Measurements from ENCODE around the gene IFRD1.
"Not testable (repeated sequence)": the region's sequence is repeated elsewhere in the genome, so short reads cannot be mapped to it uniquely, and the experiment has no call there.

IFRD1 gene

GRCh38 chr7:112446431-112446830 is 3.8 kb upstream of the IFRD1 start:
- Histone ChIP-seq H3K9ac (ENCODE audit: low read depth, low read length) (no peak overlapping the region), H3K9me3 (replicated peaks; ENCODE audit: low read length) (no peaks in the 10 kb centered on the region), H3K4me2 (ENCODE audit: low read length) (no peak overlapping the region), H3K4me3 (ENCODE audit: low read length) (no peak overlapping the region), H3K27me3 (ENCODE audit: control insufficient read depth, insufficient read depth, low read length) (no peaks in the 10 kb centered on the region), H3K4me1 (ENCODE audit: control insufficient read depth, insufficient read depth, low read length) (peaks cover 11% of the 10 kb centered on the region), H3K36me3 (ENCODE audit: insufficient read depth, low read length) (no peaks in the 10 kb centered on the region)

DNA sequence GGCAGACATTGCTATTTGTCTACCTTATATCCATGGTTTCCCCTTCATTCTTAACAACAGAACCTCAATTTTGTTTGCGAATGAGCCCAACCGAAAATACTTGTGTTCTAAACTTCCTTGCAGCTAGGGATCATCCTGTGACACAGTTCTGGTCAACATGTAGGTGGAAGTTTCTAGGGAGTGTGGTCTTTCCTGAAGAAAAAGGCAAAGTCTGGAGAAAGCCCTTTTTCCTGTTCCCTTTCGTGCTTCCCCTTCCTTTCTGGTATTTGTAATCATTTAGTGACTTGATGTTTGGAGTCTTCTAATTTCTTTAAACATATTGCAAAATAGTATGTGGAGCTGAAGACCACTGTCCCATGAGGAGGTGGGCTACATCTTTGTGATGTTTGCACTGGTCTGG is 2.9 kb upstream of the IFRD1 start:
- Histone ChIP-seq H3K36me3 (ENCODE audit: insufficient read depth, low read length) (no peaks in the 10 kb centered on the region), H3K4me2 (ENCODE audit: low read length) (no peak overlapping the region), H3K9me3 (replicated peaks; ENCODE audit: low read length) (no peaks in the 10 kb centered on the region), H3K9ac (ENCODE audit: low read depth, low read length) (no peak overlapping the region), H3K4me3 (ENCODE audit: low read length) (no peak overlapping the region), H3K4me1 (ENCODE audit: control insufficient read depth, insufficient read depth, low read length) (peaks cover 11% of the 10 kb centered on the region), H3K27me3 (ENCODE audit: control insufficient read depth, insufficient read depth, low read length) (no peaks in the 10 kb centered on the region)

DNA sequence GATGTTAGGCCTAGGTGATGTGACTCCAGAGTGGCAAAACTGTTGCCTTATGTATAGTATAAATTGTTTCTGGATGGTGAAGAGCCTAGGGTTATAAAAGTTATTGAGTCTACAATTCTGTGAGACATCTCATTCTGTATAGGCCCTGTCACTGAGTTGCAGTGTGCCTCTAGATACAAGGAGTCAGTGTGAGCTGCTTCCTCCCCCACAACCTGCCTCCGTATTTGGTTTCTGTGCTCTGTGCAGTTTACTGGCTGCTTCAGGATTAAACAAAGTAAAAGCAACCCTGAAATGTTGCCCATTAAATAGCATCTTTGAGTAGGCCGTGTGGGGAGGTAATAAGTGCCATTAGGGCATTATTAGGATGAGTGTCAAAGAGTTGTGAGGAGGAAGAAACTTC is 1.9 kb upstream of the IFRD1 start:
- Histone ChIP-seq H3K9me3 (replicated peaks; ENCODE audit: low read length) (no peaks in the 10 kb centered on the region), H3K4me1 (ENCODE audit: control insufficient read depth, insufficient read depth, low read length) (peaks cover 21% of the 10 kb centered on the region)

GRCh38 chr7:112448891-112449290 is 1.4 kb upstream of the IFRD1 start:
- no peaks in the 10 kb centered on the region for H3K27me3 ChIP-seq (ENCODE audit: control insufficient read depth, insufficient read depth, low read length)
- H3K36me3 ChIP-seq (ENCODE audit: insufficient read depth, low read length): no peaks in the 10 kb centered on the region
- H3K4me1 ChIP-seq (ENCODE audit: control insufficient read depth, insufficient read depth, low read length): peaks cover 25% of the 10 kb centered on the region
- H3K4me3 ChIP-seq (ENCODE audit: low read length): no peak overlapping the region
- H3K4me2 ChIP-seq (ENCODE audit: low read length): no peak overlapping the region
- no peaks in the 10 kb centered on the region for H3K9me3 ChIP-seq (replicated peaks; ENCODE audit: low read length)
- no peak overlapping the region for H3K9ac ChIP-seq (ENCODE audit: low read depth, low read length)

More for the DNA sequence above, 1.9 kb upstream of the IFRD1 start:
- Histone ChIP-seq H3K27me3 (ENCODE audit: control insufficient read depth, insufficient read depth, low read length) (no peaks in the 10 kb centered on the region), H3K4me3 (ENCODE audit: low read length) (no peak overlapping the region), H3K36me3 (ENCODE audit: insufficient read depth, low read length) (no peaks in the 10 kb centered on the region), H3K9ac (ENCODE audit: low read depth, low read length) (no peak overlapping the region), H3K4me2 (ENCODE audit: low read length) (no peak overlapping the region)

DNA sequence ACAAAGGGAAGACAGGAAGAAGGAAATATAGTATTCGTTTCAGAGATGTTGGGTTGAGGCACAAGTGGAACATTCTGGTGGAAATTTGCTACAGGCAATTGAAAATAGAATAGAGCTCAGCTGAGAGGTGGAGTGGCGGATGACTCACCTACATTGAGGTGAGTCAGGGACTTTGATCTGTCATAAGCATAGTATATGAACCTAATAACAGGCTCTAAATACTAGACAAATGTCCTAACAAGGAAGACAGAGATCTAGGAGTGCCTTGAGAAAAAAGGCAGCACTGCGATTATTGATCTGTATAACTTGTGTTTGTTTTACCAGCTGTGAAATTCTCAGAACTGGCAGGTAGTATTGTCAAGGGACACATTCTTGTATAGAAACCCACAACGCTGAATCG is 907 bp upstream of the IFRD1 start:
- peak overlapping the region; percentile 94 for H3K4me3 ChIP-seq (ENCODE audit: low read length)
- no peaks in the 10 kb centered on the region for H3K9me3 ChIP-seq (replicated peaks; ENCODE audit: low read length)
- peak overlapping the region; percentile 87 for H3K4me2 ChIP-seq (ENCODE audit: low read length)
- no peaks in the 10 kb centered on the region for H3K36me3 ChIP-seq (ENCODE audit: insufficient read depth, low read length)
- peaks cover 30% of the 10 kb centered on the region for H3K4me1 ChIP-seq (ENCODE audit: control insufficient read depth, insufficient read depth, low read length)
- no peaks in the 10 kb centered on the region for H3K27me3 ChIP-seq (ENCODE audit: control insufficient read depth, insufficient read depth, low read length)
- H3K9ac ChIP-seq (ENCODE audit: low read depth, low read length): peak overlapping the region; percentile 98

- peaks cover 6% of the 10 kb centered on the region for H3K36me3 ChIP-seq (ENCODE audit: insufficient read depth, low read length)
- H3K9me3 ChIP-seq (replicated peaks; ENCODE audit: low read length): no peaks in the 10 kb centered on the region
- H3K27me3 ChIP-seq (ENCODE audit: control insufficient read depth, insufficient read depth, low read length): no peaks in the 10 kb centered on the region
- H3K4me3 ChIP-seq (ENCODE audit: low read length): peak overlapping the region; percentile 94
- H3K9ac ChIP-seq (ENCODE audit: low read depth, low read length): peak overlapping the region; percentile 98
- H3K4me1 ChIP-seq (ENCODE audit: control insufficient read depth, insufficient read depth, low read length): peaks cover 32% of the 10 kb centered on the region
- peak overlapping the region; percentile 91 for H3K4me2 ChIP-seq (ENCODE audit: low read length)
Observed at GRCh38 chr7:112450807-112451761, 824 bp downstream of the IFRD1 start.

DNA sequence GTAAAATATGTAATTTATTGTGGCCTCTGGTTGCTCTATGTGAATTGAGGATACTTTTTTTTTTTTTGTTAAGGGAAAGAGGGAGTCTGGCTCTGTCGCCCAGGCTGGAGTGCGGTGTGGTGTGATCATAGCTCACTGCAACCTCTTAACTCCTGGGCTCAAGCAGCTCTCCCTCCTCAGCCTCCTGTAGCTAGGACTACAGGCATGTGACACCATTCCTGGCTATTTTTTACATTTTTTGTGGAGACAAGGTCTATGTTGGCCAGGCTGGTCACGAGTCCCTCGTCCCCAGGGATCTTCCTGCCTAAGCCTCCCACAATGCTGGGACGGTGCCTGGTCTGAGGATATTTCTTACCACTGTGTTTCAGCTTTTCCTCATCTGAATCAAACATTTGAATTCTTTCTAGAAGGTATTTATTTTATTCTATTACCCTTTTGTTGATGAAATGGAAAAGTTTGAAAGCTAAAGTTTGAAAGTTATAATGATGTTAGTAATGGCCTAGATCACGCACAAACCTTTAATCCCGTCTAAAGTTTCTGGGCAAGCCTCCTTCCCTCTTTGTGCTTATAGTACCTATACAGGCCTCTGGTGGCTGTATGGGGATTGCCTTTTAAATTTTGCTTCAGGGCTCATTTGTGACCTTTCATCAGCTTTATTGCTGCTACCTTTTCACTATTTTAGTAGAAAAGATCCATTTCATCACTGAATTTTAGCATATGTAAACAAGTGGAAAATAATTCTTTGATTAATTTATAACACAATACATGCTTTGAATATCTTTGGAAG is 2.0 kb downstream of the IFRD1 start:
- Histone ChIP-seq H3K9me3 (replicated peaks; ENCODE audit: low read length) (no peaks in the 10 kb centered on the region), H3K4me1 (ENCODE audit: control insufficient read depth, insufficient read depth, low read length) (peaks cover 32% of the 10 kb centered on the region), H3K4me2 (ENCODE audit: low read length) (peak overlapping the region; percentile 91), H3K27me3 (ENCODE audit: control insufficient read depth, insufficient read depth, low read length) (no peaks in the 10 kb centered on the region), H3K4me3 (ENCODE audit: low read length) (peak overlapping the region; percentile 94), H3K36me3 (ENCODE audit: insufficient read depth, low read length) (peaks cover 16% of the 10 kb centered on the region), H3K9ac (ENCODE audit: low read depth, low read length) (peak overlapping the region; percentile 98)

GRCh38 chr7:112453505-112454171 is 3.4 kb downstream of the IFRD1 start:
- peak overlapping the region; percentile 94 for H3K4me3 ChIP-seq (ENCODE audit: low read length)
- H3K4me2 ChIP-seq (ENCODE audit: low read length): peak overlapping the region; percentile 91
- H3K9me3 ChIP-seq (replicated peaks; ENCODE audit: low read length): no peaks in the 10 kb centered on the region
- peaks cover 32% of the 10 kb centered on the region for H3K4me1 ChIP-seq (ENCODE audit: control insufficient read depth, insufficient read depth, low read length)
- H3K9ac ChIP-seq (ENCODE audit: low read depth, low read length): peak overlapping the region; percentile 98
- H3K27me3 ChIP-seq (ENCODE audit: control insufficient read depth, insufficient read depth, low read length): no peaks in the 10 kb centered on the region
- H3K36me3 ChIP-seq (ENCODE audit: insufficient read depth, low read length): peaks cover 29% of the 10 kb centered on the region

- peak overlapping the region; percentile 98 for H3K9ac ChIP-seq (ENCODE audit: low read depth, low read length)
- peaks cover 27% of the 10 kb centered on the region for H3K4me1 ChIP-seq (ENCODE audit: control insufficient read depth, insufficient read depth, low read length)
- H3K4me2 ChIP-seq (ENCODE audit: low read length): peak overlapping the region; percentile 91
- peaks cover 34% of the 10 kb centered on the region for H3K36me3 ChIP-seq (ENCODE audit: insufficient read depth, low read length)
- not testable (repeated sequence) for H3K9me3 ChIP-seq (replicated peaks; ENCODE audit: low read length); H3K27me3 ChIP-seq (ENCODE audit: control insufficient read depth, insufficient read depth, low read length)
- H3K4me3 ChIP-seq (ENCODE audit: low read length): peak overlapping the region; percentile 94
Observed at GRCh38 chr7:112454191-112454590, 3.9 kb downstream of the IFRD1 start.

GRCh38 chr7:112459645-112460044 is 9.4 kb downstream of the IFRD1 start:
- Histone ChIP-seq H3K36me3 (ENCODE audit: insufficient read depth, low read length) (peaks cover 82% of the 10 kb centered on the region), H3K4me1 (ENCODE audit: control insufficient read depth, insufficient read depth, low read length) (peaks cover 8% of the 10 kb centered on the region), H3K9ac (ENCODE audit: low read depth, low read length) (no peak overlapping the region), H3K4me2 (ENCODE audit: low read length) (no peak overlapping the region), H3K27me3 (ENCODE audit: control insufficient read depth, insufficient read depth, low read length) (no peaks in the 10 kb centered on the region), H3K9me3 (replicated peaks; ENCODE audit: low read length) (no peaks in the 10 kb centered on the region), H3K4me3 (ENCODE audit: low read length) (no peak overlapping the region)

DNA sequence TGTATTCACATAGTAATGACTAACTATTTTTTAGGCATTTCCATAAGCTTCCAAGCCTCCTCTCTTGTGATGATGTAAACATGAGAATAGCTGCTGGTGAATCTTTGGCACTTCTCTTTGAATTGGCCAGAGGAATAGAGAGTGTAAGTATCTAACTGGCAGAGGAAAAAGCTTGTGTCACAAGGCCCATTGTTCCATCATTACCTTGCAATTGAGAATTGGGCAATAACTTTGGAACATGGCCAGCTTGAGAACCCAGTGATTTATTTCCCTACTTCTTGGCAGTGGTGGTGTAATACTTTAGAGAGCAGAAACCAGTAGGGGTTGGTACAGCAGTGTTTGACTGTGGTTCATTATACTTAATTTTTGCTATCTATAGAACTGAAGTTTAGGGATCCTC is 12.0 kb downstream of the IFRD1 start:
- Histone ChIP-seq H3K4me3 (ENCODE audit: low read length) (no peak overlapping the region), H3K27me3 (ENCODE audit: control insufficient read depth, insufficient read depth, low read length) (no peaks in the 10 kb centered on the region), H3K4me2 (ENCODE audit: low read length) (no peak overlapping the region), H3K9me3 (replicated peaks; ENCODE audit: low read length) (no peaks in the 10 kb centered on the region), H3K4me1 (ENCODE audit: control insufficient read depth, insufficient read depth, low read length) (peaks cover 8% of the 10 kb centered on the region), H3K36me3 (ENCODE audit: insufficient read depth, low read length) (peaks cover 85% of the 10 kb centered on the region), H3K9ac (ENCODE audit: low read depth, low read length) (no peak overlapping the region)

Measured in skeletal muscle satellite cell (primary cell).